ENCODE measurements around the gene POGZ.
"Not testable (repeated sequence)": the region's sequence is repeated elsewhere in the genome, so short reads cannot be mapped to it uniquely, and the experiment has no call there.

The POGZ gene

DNA sequence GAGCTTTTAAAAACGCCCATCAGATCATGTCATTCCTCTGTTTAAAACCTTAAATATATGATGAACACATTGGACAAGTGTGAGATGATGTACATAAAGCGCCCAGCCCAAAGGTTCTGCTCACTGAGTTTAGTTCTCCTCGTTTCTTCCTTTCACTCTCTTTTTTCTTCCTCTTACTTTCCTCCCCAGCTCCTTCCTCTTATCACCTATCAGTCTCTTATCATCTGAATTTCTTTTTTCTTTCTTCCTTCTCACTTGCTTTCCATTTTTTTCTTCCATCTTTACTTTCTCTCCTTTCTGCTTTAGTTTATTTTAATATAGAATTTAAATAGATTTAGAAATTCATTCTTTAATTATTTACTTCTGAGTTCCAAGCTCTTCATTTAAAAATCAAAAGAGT is 17.8 kb upstream of the POGZ start:
- no peak for DNase-seq

DNA sequence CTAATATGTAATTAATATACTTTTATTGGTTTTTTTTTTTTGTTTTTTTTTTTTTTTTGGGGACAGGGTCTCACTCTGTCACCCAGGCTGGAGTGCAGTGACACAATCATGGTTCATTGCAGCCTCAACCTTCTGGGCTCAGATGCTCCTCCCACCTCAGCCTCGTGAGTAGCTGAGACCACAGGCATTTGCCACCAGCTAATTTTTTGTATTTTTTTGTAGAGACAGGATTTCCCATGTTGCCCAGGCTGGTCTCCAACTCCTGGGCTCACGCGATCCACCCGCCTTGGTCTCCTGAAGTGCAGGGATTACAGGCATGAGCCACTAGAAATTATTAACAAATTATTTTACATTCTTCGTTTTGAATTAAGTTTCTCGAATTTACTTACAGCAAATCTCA is 16.8 kb upstream of the POGZ start:
- no peak for DNase-seq

DNA sequence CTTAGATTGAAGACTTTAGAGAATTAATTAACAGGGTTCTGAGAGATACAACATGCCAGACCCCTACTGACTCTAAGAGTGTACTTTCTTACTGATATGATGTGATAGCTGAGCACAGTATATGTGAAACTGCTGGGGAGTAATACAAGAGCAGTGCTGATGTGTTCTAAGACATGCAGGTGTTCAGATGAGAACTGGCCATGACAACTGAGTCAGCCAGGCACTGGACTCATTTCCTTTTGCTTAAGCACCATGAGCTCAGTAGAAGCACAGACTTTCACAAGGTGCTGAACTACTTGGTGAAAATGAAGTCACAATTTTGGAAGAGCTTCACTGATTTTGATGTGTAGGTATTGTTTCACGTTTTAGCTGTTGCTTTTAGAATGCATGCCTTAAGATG is 15.9 kb upstream of the POGZ start:
- peak; percentile 76 for DNase-seq

DNA sequence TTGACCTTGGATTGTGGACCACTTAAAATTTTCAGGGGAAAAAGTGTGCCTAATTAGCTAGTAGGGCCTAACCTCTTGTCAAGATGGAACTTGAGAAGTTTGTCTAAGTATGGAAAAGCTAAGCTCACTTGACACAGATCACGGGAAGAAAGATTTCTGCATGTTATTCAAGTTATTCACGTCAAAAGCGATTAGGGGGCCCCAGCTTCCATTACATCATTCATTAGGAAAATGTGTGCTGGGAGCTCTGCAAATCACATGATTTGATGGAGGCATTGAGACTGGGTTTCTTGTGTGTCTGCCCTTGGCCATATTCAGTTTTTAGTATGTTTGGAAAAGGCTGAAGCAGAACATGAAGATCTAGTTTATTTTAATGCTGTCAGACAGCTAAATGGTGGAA is 15.5 kb upstream of the POGZ start:
- no peak for DNase-seq

DNA sequence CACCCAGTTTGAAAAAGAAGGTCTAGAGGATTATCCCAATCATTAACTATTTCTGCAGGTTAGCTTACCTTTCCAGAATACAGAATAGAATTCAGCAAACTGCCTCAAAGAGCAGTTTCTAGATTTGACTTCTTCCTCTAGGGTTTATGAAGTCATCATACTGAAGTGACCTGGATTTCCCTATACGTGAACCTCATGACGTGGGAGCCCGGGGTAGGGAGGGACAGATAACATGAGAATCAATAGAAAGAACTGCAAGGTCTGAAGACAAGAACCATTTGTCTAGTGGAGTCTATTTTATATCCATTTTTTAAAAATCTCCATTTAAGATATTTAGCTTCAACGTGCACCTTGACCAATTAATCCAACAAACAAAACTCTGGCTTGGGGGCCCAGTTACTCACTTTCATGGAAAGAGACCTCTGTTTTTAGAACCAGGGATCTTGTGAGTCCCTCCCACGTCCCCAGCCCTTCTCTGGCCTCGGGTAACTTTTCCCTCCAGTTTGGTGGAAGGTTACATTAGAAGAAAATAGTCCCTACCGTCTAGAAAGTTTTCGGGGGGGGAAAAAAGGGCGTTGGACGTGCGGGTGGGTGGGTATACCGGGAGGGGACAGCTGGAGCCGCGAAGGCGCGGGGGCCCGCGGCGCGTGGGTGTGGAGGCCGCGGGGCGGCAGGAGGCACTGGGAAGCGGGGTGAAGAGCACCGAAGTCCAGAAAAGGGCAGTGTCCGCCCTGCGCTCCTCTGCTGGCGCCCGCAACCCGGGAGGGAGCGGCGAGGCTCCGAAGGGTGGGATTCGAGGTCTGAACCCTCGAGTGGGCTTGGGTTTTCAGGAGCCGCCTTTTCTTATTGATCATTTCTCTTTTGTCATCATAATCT is 13.8 kb upstream of the POGZ start:
- DNase-seq: no peak

DNA sequence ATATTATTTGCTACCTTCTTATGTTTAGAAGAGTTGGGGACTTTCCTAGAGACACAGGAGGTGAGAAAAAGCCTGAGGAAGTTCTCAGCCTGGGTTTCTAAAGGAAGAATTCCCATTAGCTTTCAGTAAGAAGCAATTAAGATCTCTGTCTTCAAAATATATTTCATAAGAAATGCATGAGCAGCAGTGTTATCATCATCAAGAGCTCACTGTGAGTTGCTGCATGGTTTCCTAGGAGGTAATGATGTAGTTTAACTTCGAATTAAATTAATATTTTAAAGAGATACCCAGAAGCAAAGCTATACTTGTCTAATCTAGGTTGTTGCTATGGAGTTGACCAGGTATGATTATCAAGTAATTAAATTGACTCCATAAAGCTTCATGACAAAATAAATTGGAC is 5.7 kb upstream of the POGZ start:
- no peak for DNase-seq

DNA sequence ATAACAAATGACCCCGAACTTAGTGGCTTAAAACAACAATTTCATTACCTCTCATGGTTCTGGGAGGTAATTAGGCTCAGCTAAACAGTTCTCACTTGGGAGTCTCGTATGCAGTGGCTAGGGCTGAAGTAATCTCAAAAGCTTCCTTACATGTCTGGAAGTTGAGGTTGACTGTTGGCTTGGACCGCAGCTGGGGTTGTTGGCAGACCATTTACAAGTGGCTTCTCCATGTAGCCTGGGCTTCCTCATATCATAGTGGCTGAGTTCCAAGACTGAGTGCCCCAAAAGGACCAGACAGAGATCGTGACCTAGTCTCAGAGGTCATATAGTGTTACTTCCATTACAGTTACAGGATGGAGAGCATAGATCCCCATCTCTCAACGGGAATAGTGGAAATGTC is 2.4 kb upstream of the POGZ start:
- DNase-seq: no peak

DNA sequence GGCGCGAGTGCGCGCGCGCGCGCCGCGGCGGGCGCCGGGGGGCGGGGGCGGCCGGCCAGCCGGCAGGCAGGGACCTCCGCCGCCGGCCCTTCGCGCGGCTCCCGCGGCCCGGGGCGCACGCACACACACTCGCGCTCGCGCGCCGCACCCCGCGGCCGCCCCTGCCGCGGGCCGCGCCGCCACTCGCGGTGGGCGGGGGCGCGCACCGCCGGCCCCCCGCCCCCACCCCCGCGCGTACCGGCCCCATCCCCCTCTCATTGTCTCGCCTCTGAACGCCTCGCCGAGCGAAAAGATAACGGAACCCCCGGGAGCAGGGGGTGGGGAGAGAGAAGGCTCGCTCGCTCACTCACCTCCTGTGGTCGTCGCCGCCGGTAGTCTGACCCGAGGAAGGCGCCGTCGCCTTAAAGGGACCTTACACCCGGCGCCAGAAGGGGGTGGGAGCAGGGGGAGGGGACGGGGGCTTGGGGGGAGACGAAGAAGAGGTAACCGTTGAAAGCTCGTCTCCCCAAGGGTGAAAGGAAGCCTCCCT is 428 bp downstream of the POGZ start:
- DNase-seq: peak; percentile 47

DNA sequence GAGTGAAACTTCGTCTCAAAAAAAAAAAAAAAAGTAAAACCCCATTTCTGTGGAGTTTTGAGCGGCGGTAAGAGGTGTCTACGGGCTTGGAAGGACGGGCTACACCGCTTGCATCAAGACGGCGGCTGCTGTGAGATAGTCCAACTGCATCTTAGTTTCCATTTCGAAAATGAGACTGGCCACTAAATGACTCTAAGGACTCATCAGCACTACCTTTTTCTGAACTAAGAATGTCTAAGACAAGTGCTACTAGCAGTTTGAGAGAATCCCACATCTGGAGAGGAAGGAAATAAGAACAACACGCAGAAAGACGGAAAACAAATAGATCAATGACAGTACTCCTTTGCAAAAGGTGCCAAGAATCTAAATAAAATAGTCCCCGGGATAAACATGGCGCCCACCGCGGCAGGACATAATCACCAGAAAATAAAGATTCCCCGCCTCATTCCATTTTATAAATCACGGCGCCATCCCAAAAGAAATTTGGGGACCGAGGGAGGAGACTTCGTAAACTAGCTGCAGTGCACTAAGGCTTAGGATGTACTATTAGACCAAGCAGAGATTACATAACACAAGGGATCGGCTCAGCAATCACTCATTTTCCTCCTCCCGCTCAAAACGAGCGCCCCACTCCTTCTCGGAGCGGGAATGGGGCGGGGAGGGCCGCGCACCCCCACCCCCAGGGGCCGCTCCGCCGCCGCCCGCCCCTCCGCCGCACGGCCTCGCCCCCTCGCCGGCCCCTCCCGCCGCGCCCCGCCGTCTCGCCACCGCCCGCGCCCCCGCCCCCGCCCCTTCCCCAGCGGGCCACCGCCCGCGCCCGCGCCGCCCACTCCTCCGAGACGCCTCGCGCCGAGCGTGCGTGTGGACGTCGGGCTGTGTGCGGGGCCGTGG is 1.1 kb downstream of the POGZ start:
- peak; percentile 58 for DNase-seq

DNA sequence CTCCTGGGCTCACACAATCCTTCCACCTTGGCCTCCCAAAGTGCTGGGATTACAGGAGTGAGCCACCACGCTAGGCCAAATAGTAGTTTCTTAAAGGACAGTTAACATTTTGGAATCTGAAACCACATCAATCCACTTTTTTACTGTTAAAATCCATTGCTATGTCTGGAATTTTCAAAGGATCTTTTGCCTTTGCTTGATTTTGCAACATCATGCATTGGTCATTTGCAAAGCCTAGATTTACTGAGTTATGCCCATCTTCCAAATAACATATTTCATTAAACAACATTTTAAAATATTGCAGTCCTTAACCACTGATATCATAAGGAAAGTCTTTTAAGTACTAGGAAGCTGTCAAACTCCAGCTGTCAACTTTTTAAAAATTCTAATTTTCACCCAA is 3.3 kb downstream of the POGZ start:
- no peak for DNase-seq

DNA sequence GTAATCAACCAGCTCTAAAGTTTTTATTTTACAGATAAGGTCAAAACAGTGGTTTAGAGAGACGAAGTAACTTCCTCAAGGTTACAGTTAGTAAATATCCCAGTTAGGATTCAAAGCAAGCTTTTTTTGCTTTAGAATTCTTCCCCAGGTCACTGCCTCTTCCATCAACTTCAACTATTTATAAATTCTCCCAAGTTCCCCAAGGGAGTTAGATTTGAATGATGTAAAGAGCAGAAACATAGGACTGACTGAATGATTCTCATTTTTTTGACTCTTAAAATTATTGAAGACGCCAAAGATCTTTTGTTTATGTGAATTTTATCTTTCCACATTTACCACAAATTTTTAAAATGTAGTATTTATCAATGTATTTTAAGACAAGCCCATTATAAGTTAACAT is 4.1 kb downstream of the POGZ start:
- no peak for DNase-seq

DNA sequence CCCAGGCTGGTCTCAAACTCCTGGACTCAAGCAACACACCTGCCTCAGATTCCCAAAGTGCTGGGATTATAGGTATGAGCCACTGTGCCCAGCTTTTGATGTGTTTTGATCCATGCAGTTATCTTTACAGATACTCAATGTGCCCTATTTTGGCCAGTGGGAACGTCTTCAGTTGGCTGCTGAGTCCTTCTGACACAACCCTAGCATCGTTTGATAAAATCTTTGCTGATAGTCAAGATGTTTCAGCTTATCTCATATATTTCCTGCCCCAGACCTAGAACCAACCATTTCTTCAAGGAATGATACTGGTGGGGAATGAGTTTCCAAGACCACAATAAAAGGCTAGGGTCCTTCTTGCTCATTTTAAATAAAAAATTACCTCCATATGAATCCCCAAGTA is 11.6 kb downstream of the POGZ start:
- no peak for DNase-seq

DNA sequence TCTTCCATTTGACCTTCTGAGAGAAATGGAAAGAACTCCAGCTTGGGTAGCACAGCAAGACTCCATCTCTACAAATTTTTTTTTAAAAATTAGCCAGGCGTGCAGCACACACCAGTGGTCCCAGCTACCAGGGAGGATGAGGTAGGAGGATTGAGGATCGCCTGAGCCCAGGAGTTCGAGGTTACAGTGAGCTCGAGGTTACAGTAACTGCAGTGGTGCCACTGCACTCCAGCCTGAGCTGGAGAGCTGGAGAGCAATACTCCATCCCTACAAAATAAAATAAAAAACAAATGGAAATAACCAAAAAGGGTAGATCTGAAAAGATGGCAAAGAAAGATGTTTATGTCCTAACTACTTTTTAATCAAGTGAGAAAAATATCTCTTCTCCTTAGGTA is 14.5 kb downstream of the POGZ start:
- no peak for DNase-seq

DNA sequence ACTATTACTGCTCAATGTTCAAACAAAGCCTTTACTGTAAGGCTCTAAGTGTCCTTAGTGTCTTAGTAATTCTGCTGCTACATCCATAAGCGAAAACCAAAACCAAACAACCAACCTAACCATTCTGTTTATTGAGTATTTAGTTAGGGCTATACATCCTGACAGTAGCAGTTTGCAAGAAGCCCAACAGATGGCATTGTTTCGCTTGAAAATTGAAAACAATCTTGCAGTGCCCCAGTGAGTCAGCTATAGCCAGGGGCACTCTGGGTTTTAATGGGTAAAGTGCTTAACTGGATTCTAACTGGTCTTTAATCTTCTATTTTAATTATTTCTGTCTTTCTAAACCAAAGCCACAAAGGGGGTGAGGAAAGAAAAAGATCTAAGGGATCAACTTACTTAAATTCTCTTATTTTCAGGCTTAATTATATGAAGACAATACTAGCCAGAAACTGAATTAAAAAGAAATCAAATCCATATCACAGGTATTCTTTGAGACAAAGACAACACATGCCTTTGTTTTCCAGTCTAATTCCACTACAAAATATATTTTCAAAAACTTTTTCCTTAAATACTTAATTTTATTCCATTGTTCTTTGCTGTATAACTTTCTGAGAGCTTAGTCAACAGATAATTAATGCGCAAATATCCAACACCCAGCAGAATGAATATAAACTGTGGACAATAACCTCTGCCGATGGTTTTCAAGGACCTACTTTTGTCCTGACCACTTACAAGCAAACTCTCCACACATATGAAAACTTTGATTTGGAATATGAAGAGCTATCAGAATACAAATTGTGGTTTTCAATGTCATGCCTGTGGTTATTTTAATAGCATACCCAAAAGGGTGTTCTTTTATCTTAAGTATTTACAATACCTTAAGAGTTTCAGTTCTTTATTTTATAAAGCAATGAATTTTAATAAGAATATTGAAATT is 15.2 kb downstream of the POGZ start:
- peak; percentile 80 for DNase-seq

DNA sequence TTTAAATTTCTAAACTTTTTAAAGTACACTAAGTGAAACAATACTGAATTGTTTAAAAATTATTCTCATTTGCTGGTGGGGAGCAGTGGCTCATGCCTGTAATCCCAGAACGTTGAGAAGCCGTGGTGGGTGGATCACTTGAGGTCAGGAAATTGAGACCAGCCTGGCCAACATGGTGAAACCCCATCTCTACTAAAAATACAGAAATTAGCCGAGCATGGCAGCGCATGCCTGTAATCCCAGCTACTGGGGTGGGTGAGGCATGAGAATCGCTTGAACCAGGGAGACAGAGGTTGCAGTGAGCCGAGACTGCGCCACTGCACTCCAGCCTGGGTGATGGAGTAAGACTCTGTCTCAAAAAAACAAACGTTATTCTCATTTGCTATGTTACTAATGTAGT is 21.9 kb downstream of the POGZ start:
- not testable (repeated sequence) for DNase-seq

DNA sequence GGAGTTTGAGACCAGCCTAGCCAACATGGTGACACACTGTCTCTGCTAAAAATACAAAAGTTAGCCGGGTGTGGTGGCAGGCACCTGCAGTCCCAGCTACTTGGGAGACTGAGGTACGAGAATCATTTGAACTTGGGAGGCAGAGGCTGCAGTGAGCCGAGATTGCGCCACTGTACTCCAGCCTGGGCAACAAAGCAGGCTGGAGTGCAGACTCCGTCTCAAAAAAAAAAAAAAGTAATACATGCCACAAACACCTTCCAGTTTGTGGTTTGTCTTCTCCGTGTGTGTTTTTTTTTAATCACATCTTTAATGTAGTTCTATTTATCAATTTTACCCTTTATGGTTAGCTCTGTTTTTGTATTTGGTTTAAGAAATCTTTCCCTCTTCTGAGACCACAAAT is 22.3 kb downstream of the POGZ start:
- no peak for DNase-seq

DNA sequence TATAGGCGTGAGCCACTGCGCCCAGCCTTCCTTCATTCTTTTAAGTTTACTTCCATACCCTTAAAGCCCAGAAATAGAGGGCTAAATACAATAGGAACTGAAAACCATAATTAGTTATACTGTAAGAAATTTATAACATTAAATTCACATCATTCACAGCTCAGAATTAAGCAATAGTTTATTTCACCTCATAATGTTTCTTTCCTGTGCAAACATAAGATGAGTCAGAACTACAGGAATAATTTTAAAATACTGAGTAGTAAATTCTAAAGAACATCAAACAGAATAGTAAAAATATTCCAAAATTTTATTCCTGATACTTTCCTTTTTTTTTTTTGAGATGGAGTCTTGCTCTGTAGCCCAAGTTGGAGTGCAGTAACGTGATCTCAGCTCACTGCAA is 24.1 kb downstream of the POGZ start:
- no peak for DNase-seq

DNA sequence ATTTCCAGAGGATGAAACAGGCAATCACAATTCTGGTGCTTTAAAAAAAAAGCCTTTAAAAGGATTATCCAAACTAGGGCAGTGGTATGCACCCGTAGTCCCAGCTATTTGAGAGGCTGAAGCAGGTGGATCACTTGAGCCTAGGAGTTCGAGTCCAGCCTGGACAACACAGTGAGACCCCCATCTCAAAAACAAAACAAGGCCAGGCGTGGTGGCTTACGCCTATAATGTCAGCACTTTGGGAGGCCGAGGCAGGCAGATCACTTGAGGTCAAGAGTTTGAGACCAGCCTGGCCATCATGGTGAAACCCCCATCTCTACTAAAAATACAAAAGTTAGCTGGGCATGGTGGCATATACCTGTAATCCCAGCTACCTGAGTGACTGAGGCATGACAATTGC is 25.5 kb downstream of the POGZ start:
- DNase-seq: not testable (repeated sequence)

DNA sequence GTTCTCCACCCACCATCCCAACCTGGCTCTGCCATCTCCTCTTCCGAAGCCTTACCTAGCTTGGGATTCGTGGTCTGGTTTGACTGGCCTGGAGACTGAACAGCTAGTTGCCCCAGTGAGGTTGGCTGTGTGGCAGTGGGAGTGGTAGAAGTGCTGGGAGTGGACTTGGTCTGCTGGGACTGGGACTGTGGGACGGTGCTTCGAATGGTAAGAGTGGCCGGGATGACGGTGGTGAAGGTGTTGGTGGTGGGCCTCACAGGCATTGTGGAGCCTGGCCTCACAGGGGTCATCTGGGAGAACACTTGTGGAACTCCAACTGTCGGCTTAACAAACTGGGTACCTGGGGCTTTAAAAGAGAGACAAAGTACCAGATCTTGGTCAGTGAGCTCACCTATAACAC is 31.2 kb downstream of the POGZ start:
- DNase-seq: no peak

DNA sequence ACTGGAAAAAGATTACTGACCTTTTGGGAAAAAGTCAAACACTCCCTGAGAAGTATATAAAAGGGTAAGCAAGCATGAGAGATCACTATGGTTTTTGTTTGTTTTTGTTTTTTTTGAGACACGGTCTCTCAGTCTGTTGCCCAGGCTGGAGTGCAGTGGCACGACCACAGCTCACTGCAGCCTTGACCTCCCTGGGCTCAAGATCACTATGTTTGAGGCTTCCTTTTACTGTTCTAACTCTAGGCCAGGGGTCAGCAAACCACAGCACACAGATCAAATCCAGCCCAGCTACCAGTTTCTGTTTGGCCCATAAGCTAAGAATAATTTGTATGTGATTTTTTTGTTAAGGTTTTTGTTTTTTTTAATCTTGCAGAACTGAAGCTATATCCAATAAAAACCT is 34.2 kb downstream of the POGZ start:
- no peak for DNase-seq

DNA sequence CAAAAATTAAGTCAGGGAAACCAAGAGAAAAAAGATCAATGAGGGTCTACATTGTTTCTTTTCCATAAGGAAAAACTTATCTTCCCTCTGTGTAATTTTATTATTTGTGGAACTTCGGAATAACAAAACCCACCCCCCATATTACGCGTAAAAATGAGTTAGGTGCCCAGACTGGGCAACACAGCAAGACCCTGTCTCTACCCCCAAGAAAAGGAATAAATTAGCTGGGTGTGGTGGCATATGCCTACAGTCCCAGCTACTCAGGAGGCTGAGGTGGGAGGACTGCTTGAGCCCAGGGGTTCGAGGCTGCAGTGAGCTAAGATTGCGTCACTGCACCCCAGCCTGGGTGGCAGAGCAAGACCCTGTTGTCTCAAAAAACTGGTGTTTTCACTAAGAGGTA is 39.5 kb downstream of the POGZ start:
- DNase-seq: no peak

DNA sequence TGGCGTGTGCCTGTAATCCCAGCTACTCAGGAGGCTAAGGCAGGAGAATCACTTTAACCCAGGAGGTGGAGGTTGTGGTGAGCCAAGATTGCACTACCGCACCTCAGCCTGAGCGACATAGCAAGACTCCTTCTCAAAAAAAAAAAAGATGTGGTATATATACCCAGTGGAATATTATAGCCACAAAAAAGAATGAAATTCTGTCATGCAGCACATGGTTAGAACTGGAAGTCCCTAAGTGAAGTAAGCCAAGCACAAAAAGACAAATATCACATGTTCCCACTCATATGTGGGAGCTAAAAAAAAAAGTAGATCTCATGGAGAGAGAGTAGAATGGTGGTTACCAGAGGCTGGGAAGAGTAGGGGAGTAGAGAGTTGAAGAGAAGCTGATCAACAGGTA is 41.2 kb downstream of the POGZ start:
- no peak for DNase-seq

DNA sequence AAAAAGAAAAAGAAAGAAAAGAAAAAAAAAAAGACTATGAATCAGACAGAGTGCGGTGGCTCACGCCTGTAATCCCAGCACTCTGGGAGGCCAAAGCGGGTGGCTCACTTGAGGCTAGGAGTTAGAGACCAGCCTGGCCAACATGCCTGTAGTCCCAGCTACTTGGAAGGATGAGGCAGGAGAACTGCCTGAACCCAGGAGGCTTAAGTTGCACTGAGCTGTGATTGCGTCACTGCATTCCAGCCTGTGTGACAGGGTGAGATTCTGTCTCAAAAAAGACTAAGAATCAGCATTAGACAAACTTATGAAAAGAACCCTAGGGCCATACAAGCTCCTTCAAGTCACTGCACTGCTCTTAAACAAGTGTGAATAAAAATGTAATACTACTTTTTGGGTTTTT is 43.1 kb downstream of the POGZ start:
- DNase-seq: no peak

All from activated CD4-positive, alpha-beta T cell treated with anti-CD3 and anti-CD28 coated beads, Interleukin-2, amount 50 U/mL, for 16 hours (primary cell).